Lower leg skin (tissue), 4 donors: ENCODE measurements around the gene JKAMP. TPM values are rescaled to one million over a fixed set of nuclear protein-coding genes. Genes with fewer than 3 reads are reported as not detected.

Source experiments
- DNase-seq, 2 donors: peaks; one replicate each; pipeline ENCODE4 v3.0.0-alpha.2; 2019; ENCODE audit warnings: low spot score in 2 of 2
- H3K4me3 ChIP-seq: fragments of 200-600 bp; sonication (generic); 2 replicates; pipeline ENCODE4 v1.5.1; 2017; ENCODE audit warnings: mild to moderate bottlenecking, low read depth; ENCODE audit not compliant: poor library complexity, severe bottlenecking
- CTCF ChIP-seq, 3 donors: fragments of 450-650 bp; IDR thresholded peaks; one replicate each; pipeline ENCODE4 v1.5.1; 2016; ENCODE audit warnings: antibody characterized with exemption in 3 of 3, mild to moderate bottlenecking in 3 of 3, moderate library complexity in 2 of 3
- POLR2A ChIP-seq, 2 donors: fragments of 450-650 bp; IDR thresholded peaks; one replicate each; pipeline ENCODE4 v1.6.1; 2016 to 2017; ENCODE audit warnings: antibody characterized with exemption in 2 of 2, mild to moderate bottlenecking in 1 of 2, moderate library complexity in 1 of 2
- WGBS, 2 donors: methylation state at CpG; one replicate each; pipeline ENCODE4 v1.1.5; 2018; 5-methylcytosine and 5-hydroxymethylcytosine counted together
- intact Hi-C: fragments of 100-400 bp; cut with DNase I; formaldehyde crosslinking; loops from one replicate; pipeline ENCODE4 v1.15.0; 2023; ENCODE audit warnings: low total_unique reads
- total RNA-seq, 4 donors: library from RNA; depleted of rRNA; stranded (reverse); fragments of >200 nt; gene quantifications; one replicate each; pipeline ENCODE4 v1.1.0, GENCODE V29; 2016

JKAMP gene
- total RNA-seq, 4 donors from 2014 or later, result 37.0 to 62.5 (median 47.6) TPM

GRCh38 chr14:59461891-59462290, 22.4 kb upstream of the JKAMP start:
- intact Hi-C loops, result no loop called here
- no peak overlapping the region for H3K4me3 ChIP-seq
- TF ChIP-seq CTCF (IDR thresholded peaks at IDR 0.05), result no peak
- TF ChIP-seq POLR2A (IDR thresholded peaks at IDR 0.05), result no peak
- DNase-seq, result no peak
- WGBS, 2 donors, result 82 to 94% methylated on average over 1 of the region's 1 CpG

GRCh38 chr14:59463787-59464485, 20.4 kb upstream of the JKAMP start:
- 49 to 66% methylated on average over 28 to 52 of the region's 60 CpGs for WGBS, 2 donors

GRCh38 chr14:59464486-59465315, 19.6 kb upstream of the JKAMP start:
- TF ChIP-seq POLR2A (IDR thresholded peaks at IDR 0.05) (no peak), CTCF (IDR thresholded peaks at IDR 0.05) (no peak)
- peak in 1 of 2 donors; percentile 90 for DNase-seq
- WGBS, 2 donors, result 0% methylated on average over 7 of the region's 105 CpGs; no CpG with 5 or more reads in 1 of the 2 donors
- intact Hi-C loops, result no loop called here
- H3K4me3 ChIP-seq, result peak overlapping the region; percentile 54

More at GRCh38 chr14:59463787-59464485, 20.4 kb upstream of the JKAMP start:
- intact Hi-C loops, result no loop called here
- peak overlapping the region; percentile 54 for H3K4me3 ChIP-seq
- TF ChIP-seq POLR2A (IDR thresholded peaks at IDR 0.05) (no peak), CTCF (IDR thresholded peaks at IDR 0.05) (no peak)
- no peak for DNase-seq

GRCh38 chr14:59465316-59466135, 18.8 kb upstream of the JKAMP start, which contains the start of gene GPR135:
Gene GPR135 (minus strand): TSS chr14:59465380. CDS start chr14:59465226, 154 bp downstream.
- intact Hi-C loops, result no loop called here
- peak in 1 of 2 donors; percentile 90 for DNase-seq
- 57 to 65% methylated on average over 12 to 14 of the region's 40 CpGs for WGBS, 2 donors
- TF ChIP-seq POLR2A (IDR thresholded peaks at IDR 0.05), result no peak
- no peak for TF ChIP-seq CTCF (IDR thresholded peaks at IDR 0.05)
- H3K4me3 ChIP-seq, result peak within 1 kb of the TSS; percentile 54

GRCh38 chr14:59474172-59474571, 10.1 kb upstream of the JKAMP start:
- no peak for TF ChIP-seq CTCF (IDR thresholded peaks at IDR 0.05)
- TF ChIP-seq POLR2A (IDR thresholded peaks at IDR 0.05), result no peak
- H3K4me3 ChIP-seq, result no peak overlapping the region
- 38 to 77% methylated on average over 1 of the region's 1 CpG for WGBS, 2 donors
- intact Hi-C loops, result no loop called here
- DNase-seq, result no peak
